Muscle of leg (tissue), 11 donors: ENCODE results near the gene CRTC3. TPM values are rescaled to one million over a fixed set of nuclear protein-coding genes. Genes with fewer than 3 reads are reported as not detected.
A peak's percentile ranks its signal among the peaks of the same experiment; 100 is the strongest.

Source experiments
- DNase-seq: peaks from one replicate; pipeline ENCODE4 v3.0.0; 2013
- H3K27ac ChIP-seq: one replicate; pipeline ENCODE4 v1.5.1; 2013; ENCODE audit warnings: mild to moderate bottlenecking, low read length, control low read depth
- H3K27me3 ChIP-seq: one replicate; pipeline ENCODE4 v1.6.1; 2013; ENCODE audit warnings: low read length; ENCODE audit not compliant: control insufficient read depth, insufficient read depth
- H3K36me3 ChIP-seq: one replicate; pipeline ENCODE4 v1.6.1; 2013; ENCODE audit warnings: low read length; ENCODE audit not compliant: control insufficient read depth, insufficient read depth
- H3K4me1 ChIP-seq: one replicate; pipeline ENCODE4 v1.6.1; 2013; ENCODE audit warnings: low read length; ENCODE audit not compliant: control insufficient read depth, insufficient read depth
- H3K4me3 ChIP-seq: one replicate; pipeline ENCODE4 v1.5.1; 2013; ENCODE audit warnings: low read length, control low read depth
- H3K9me3 ChIP-seq: replicated peaks from 2 replicates; pipeline ENCODE4 v1.6.1; 2013; ENCODE audit warnings: low read depth, low read length; ENCODE audit not compliant: control insufficient read depth
- WGBS: methylation state at CpG from one replicate; pipeline ENCODE4 v1.1.5; 2013; ENCODE audit warnings: missing lambda C conversion rate; ENCODE audit not compliant: insufficient coverage; 5-methylcytosine and 5-hydroxymethylcytosine counted together
- polyA plus RNA-seq, 8 donors: library from polyadenylated mRNA; unstranded; fragments of 120-200 nt; gene quantifications; one replicate each; pipeline versions ENCODE4 v1.2.1 to v1.2.3, GENCODE V29; 2013; ENCODE audit warnings: inconsistent platforms in 1 of 8, low replicate concordance in 1 of 8; ENCODE audit not compliant: insufficient read length in 8 of 8, insufficient read depth in 1 of 8
- total RNA-seq: library from RNA; stranded (reverse); fragments of 120-200 nt; gene quantifications from one replicate; pipeline ENCODE4 v1.2.4, GENCODE V29; 2013

Gene CRTC3
- total and polyA plus RNA-seq, 9 donors = 12.6 to 30.6 (median 25.0) TPM

DNA sequence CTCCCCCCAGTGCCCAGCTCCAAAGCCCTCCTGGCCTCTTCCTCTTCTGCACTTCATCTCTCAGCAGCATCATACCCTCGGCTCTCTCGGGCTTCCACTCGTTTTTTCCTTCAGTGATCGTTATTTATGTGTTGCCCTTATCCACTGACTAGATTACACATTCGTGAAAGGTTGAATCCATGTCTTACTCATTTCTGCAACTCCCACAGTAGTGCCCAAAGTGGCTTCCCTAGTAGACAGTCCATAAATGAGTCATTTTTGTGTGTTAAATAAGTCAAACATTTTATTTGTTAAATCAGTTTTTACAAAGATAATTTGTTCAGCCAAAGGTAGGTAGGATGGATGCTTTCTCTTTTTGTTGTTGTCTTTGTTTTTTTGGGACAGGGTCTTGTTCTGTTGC, 87.4 kb downstream of the CRTC3 start:
- Histone ChIP-seq H3K4me3 (no peak overlapping the region), H3K36me3 (peaks cover 52% of the 10 kb centered on the region), H3K4me1 (no peaks in the 10 kb centered on the region), H3K27ac (no peak overlapping the region), H3K9me3 (no peaks in the 10 kb centered on the region), H3K27me3 (no peaks in the 10 kb centered on the region)
- WGBS = 86% methylated on average over 4 of the region's 5 CpGs
- no peak for DNase-seq

DNA sequence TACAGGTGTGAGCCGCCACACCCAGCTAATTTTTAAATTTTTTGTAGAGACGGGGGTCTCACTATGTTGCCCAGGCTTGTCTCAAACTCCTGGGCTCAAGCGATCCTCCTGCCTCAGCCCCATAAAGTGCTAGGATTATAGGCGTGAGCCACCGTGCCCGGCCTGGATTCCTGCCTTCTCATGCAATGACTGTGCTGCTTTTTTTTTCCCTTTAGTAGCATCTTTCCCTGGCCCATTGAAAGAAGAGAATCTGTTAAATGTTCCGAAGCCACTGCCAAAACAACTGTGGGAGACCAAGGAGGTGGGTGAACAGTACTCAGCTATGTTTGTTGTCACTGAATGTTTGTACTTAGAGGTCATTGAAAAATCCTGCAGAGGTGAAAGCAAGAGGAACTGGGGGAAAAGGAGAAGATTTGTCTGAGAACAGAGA, 88.0 kb downstream of the CRTC3 start:
- peaks cover 47% of the 10 kb centered on the region for H3K36me3 ChIP-seq
- DNase-seq = no peak
- 84% methylated on average over 5 of the region's 7 CpGs for WGBS

DNA sequence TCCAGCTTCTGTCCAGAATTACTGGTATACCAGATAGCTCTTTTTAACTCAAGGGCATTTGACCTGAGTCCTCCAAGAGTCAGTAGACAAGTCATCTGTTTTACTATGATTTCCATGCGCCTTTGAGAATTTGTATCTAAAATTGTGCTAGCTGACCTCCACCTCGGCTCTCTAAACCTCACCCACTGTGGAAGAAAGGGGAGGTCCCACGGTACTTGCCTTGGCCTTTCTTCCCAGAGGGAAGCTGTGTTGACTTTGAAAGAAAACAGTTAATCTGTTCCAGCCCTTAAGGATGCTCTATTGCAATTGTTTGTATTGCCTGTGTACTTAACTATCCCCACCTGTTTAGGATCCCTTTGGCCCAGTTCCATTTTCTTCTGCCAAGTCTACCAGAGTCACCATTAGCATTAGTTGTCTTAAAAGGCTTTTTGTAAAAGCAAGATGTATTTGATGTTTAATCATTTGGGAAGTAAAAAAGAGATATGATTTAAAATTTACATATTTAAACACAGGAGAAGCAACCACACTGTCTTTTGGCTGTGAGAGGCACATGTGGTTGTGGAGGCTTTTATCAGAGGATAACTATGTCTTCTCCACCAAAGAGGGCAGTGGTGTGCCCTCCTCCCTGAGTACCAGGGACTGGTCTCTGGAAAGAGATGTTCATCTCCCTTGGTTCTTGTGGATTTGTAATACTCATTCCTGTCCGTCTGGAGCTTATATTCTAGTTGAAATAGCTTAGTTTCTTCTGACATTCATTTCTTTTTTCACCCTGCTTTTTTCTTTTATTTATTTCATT, 88.8 kb downstream of the CRTC3 start:
- H3K27ac ChIP-seq = no peak overlapping the region
- no CpG with 5 or more reads among the region's 4 CpGs for WGBS
- H3K9me3 ChIP-seq = no peaks in the 10 kb centered on the region
- H3K4me3 ChIP-seq = no peak overlapping the region
- no peak for DNase-seq
- peaks cover 52% of the 10 kb centered on the region for H3K36me3 ChIP-seq
- no peaks in the 10 kb centered on the region for H3K4me1 ChIP-seq
- no peaks in the 10 kb centered on the region for H3K27me3 ChIP-seq

More for the DNA sequence above, 88.0 kb downstream of the CRTC3 start:
- Histone ChIP-seq H3K4me1 (no peaks in the 10 kb centered on the region), H3K9me3 (no peaks in the 10 kb centered on the region), H3K4me3 (no peak overlapping the region), H3K27ac (no peak overlapping the region), H3K27me3 (no peaks in the 10 kb centered on the region)

- H3K27me3 ChIP-seq = no peaks in the 10 kb centered on the region
- no peak overlapping the region for H3K27ac ChIP-seq
- 88% methylated on average over 4 of the region's 9 CpGs for WGBS
- no peaks in the 10 kb centered on the region for H3K9me3 ChIP-seq
- H3K4me3 ChIP-seq = no peak overlapping the region
- peaks cover 54% of the 10 kb centered on the region for H3K36me3 ChIP-seq
- no peak for DNase-seq
- peaks cover 9% of the 10 kb centered on the region for H3K4me1 ChIP-seq
Observed at GRCh38 chr15:90619468-90619867, 89.7 kb downstream of the CRTC3 start.

DNA sequence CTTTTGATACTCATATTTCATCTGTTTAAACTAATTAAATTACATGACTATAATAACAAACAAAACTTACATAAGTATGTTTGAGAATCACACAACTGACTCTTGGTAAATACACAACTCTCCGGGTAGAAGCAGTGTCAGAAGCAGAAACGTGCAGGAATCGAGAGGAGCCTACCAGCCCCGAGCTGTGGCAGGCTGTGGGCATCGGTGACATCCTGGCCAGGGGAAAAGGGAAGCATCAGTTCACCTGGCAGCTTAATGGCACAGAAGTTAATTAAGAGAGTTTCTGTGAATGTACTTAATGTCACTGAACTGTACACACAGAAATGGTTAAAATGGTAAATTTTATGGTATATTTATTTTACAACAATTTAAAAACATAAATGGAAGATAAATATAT, 90.2 kb downstream of the CRTC3 start:
- Histone ChIP-seq H3K27me3 (no peaks in the 10 kb centered on the region), H3K4me3 (no peak overlapping the region), H3K36me3 (peaks cover 54% of the 10 kb centered on the region), H3K27ac (no peak overlapping the region), H3K4me1 (peaks cover 13% of the 10 kb centered on the region), H3K9me3 (no peaks in the 10 kb centered on the region)
- WGBS = 80% methylated on average over 1 of the region's 5 CpGs
- DNase-seq = no peak

DNA sequence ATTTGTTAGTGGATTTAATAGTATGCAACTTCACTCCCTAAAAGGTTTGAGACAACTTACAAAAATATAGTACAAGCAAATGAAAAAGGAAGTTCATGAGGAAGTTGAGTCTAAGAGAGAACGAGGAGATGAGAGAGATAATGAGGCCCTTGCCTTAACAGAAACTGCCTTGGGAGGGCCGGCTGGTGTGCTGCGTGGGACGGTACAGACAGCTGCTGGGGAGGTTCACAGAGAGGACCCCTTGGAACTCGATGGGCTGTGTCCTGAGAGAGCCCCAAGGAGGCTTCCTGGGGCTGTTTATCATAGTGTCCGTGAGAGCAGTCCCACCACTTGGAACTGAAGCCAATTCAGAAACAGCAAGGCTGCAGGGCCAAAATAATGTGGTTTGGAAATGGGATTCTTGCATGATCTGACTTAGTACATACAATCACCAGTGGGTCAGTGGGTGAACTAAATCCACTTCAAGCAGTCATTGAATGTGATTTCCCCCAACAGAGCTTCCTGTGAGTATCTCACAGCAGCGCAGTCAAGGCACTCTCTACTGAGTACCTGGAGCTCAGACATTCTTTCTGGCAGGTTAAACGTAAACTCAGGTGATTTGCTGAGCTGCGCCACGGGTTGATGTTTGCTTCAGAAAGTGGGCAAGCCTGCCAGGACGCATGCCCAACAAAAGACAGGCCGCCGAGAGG, 90.8 kb downstream of the CRTC3 start:
- 62% methylated on average over 13 of the region's 13 CpGs for WGBS

DNA sequence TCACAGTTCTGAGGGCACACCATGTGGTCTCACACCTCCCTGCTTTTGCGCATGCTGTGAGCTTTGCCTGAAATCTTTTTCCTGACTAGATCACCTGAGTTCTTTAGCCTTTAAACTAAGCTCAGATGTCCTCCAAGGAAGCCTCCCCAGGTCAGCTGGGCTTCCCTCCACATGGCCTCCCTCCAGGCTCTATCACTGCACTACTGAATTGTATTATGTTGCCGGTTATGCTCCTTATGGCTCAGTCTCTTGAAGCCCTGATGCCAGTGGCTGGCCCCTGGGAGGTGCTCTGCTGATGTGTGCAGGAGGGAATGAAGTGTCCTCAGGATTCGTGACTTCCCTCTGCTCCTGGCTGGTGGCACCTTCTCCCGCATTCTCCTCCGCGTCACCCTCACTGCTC, 94.1 kb downstream of the CRTC3 start:
- H3K9me3 ChIP-seq = no peaks in the 10 kb centered on the region
- H3K27ac ChIP-seq = no peak overlapping the region
- no peak for DNase-seq
- H3K4me1 ChIP-seq = peaks cover 13% of the 10 kb centered on the region
- H3K36me3 ChIP-seq = peaks cover 51% of the 10 kb centered on the region
- WGBS = 86% methylated on average over 6 of the region's 6 CpGs
- H3K4me3 ChIP-seq = no peak overlapping the region
- H3K27me3 ChIP-seq = no peaks in the 10 kb centered on the region

More for the DNA sequence above, 90.8 kb downstream of the CRTC3 start:
- Histone ChIP-seq H3K27me3 (no peaks in the 10 kb centered on the region), H3K9me3 (no peaks in the 10 kb centered on the region), H3K27ac (no peak overlapping the region), H3K36me3 (peaks cover 58% of the 10 kb centered on the region), H3K4me3 (no peak overlapping the region), H3K4me1 (peaks cover 13% of the 10 kb centered on the region)
- peak; percentile 33 for DNase-seq

- Histone ChIP-seq H3K27ac (peak overlapping the region; percentile 59), H3K9me3 (no peaks in the 10 kb centered on the region), H3K4me1 (peaks cover 13% of the 10 kb centered on the region), H3K27me3 (no peaks in the 10 kb centered on the region), H3K36me3 (peaks cover 55% of the 10 kb centered on the region), H3K4me3 (no peak overlapping the region)
- WGBS = 51% methylated on average over 13 of the region's 13 CpGs
- DNase-seq = peak; percentile 49
Observed at GRCh38 chr15:90624278-90624981, 94.7 kb downstream of the CRTC3 start.

GRCh38 chr15:90625037-90625436, 95.3 kb downstream of the CRTC3 start:
- H3K27ac ChIP-seq = peak overlapping the region; percentile 59
- H3K36me3 ChIP-seq = peaks cover 59% of the 10 kb centered on the region
- H3K4me1 ChIP-seq = peaks cover 13% of the 10 kb centered on the region
- H3K27me3 ChIP-seq = no peaks in the 10 kb centered on the region
- H3K4me3 ChIP-seq = no peak overlapping the region
- DNase-seq = no peak
- 75% methylated on average over 4 of the region's 7 CpGs for whole genome bisulfite sequencing
- H3K9me3 ChIP-seq = no peaks in the 10 kb centered on the region

GRCh38 chr15:90629217-90629616, 99.5 kb downstream of the CRTC3 start:
- no peak overlapping the region for H3K4me3 ChIP-seq

More at GRCh38 chr15:90629217-90629616, 99.5 kb downstream of the CRTC3 start:
- Histone ChIP-seq H3K4me1 (peaks cover 7% of the 10 kb centered on the region), H3K9me3 (no peaks in the 10 kb centered on the region), H3K27me3 (no peaks in the 10 kb centered on the region), H3K27ac (no peak overlapping the region), H3K36me3 (peaks cover 48% of the 10 kb centered on the region)
- 82% methylated on average over 6 of the region's 12 CpGs for WGBS
- DNase-seq = no peak
